HG02571 (cell line): Measurements from ENCODE around the gene PDHX.
"Not testable (repeated sequence)": the region's sequence is repeated elsewhere in the genome, so short reads cannot be mapped to it uniquely, and the experiment has no call there.

Experiments
- ATAC-seq: cut with Tn5 transposase; IDR thresholded peaks from one replicate; pipeline ENCODE4 v1.9.1; 2021; ENCODE audit warnings: mild to moderate bottlenecking, moderate library complexity; ENCODE audit not compliant: unreplicated experiment

PDHX gene

DNA sequence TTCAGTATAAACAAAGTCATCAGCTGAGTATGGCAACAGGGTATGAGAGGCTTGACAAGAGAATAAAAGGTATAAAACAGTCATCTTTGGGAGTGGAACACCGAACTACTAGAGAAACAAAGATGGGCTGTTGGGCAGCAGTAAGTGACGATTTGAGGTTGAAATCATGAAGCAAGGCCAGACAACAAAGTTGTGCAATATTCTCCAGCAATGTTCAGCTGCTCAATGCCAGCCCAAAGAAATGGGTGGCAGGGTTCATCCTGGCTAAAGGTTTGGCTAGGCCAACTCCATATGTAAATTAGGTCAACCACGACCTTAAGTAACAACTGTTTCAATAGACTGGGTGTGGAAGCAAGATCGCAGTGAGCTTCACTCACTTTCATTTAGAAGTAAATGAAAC is 6.5 kb upstream of the PDHX start:
- no peak for ATAC-seq

DNA sequence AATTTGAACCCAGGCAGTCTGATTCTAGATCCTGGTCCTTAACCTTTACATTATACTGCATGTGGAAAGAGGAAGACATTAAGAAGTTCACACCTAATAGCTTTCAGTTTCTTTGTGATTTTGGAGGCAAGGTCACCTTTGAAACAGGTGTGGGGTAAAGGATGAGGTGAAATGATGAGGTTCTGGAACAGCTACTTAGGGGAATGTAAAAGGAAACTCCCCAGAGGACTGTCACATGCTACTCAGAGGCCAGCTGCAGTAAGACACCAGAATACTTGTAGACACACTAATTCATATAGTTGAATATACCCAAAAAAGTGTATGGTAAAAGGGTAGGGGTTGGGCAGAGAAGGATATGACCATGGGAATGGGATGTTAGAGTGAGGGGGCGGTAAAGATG is 5.6 kb upstream of the PDHX start:
- ATAC-seq: no peak

DNA sequence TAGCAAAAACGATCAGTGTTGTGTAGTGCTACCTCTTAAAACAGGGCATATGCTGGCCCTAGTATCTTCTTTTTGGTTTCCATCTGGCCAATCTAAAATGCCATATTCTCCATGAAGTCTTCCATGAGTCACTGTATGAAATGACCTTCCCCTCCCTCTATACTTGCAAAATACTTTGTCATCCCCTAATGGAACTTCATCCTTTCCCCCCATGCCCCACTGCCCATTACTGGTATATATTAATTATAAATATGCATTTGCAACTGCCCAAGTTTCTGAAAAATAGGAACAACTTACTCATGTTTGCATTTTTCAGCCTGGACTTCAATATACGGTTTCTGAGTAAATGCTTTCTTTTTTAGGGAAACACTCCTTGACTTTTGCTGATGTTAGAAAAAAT is 4.7 kb upstream of the PDHX start:
- ATAC-seq: no peak

DNA sequence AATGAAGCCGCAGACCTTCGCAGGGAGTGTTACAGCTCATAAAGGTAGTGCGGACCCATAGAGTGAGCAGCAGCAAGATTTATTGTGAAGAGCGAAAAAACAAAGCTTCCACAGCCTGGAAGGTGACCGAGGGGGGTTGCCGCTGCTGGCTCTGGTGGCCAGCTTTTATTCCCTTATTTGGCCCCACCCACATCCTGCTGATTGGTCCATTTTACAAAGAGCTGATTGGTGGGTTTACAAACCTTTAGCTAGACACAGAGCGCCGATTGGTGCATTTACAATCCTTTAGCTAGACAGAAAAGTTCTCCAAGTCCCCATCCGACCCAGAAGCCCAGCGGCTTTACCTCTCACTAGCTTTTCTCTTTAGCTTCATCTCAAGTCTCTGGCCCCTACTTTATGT is 2.9 kb upstream of the PDHX start:
- ATAC-seq: not testable (repeated sequence)

DNA sequence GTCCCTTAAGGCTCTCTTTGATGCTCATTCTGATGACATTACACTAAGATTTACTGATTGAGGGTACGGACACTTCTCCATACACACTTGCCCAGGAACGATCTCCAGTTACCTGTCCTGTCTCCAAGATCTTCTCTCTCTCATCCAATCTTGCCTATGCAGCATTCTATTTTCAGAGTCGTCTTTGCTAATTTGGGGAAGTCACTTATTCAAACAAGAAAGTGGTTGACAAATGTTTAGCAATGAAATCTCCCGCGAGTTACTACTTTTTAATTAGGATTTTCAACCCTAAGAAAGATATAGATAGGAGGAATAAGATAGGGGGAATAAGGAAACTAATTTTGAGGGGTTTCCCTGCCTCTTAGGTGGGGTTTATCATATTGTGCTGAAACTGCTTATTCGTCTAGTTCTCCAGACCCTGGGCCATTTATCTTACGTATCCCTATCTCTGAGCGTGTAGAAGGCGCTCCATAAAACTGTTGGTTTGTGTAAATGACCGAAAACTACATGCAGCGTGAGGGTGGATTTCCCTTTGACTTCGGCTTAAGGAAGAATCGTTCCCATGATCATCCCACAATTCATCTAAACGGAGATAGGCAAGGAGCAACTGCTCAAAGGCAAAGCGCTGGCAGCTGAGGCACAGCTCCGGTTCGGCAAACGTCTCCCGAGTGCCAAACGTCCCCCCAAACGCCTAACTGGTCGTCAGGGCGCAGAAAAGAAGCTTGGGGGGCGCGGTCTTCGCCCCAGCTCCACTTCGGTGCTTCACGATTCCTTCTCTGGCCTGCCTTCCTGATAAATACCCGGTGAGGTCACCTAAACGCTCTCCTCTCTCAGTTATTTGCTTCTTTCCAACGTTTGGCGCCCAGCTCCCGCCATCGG is 1.0 kb upstream of the PDHX start:
- peak; percentile 2 for ATAC-seq

DNA sequence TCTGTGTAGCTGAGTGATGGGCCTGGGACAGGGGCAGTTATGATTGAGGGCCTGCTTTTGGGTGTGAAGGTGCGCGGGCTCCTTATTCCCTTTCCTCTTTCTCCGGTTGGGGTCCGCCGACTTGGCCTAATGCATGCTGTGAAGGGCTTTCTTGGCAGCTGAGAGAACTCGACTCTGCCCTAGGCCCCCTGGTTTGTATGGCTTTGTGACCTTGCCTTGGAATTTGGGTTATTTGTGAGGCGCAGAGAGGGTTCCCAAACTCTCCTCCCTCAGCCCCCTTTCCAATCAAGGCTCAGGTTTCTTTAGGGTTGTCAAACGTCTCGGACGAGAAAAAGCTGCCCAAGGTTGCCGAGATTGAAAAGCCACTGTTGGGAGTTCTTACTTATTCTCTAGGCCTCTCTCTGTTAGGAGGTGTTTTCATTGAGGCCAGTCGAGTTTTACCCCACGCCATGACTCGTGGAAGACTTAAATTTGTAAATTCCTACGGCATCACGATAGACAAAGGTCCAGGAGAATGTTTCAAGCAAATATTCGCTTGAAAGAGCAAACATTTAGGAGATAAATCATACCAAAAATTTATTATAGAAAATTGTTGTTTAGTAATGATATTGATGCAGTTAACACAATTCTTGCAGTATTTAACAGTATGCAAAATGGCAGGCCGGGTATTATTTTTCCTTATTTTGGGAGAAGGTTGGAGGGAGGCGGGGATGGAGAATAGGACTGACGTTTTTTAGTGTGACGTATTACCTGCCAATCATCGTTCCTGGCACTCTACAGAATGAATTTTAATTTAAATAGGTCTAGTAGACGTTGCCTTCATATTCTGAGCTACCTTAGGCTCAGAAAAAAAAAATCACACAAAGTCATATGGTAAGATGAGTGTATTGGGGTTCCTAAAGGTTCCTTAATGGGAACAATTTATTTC is 689 bp downstream of the PDHX start:
- no peak for ATAC-seq

DNA sequence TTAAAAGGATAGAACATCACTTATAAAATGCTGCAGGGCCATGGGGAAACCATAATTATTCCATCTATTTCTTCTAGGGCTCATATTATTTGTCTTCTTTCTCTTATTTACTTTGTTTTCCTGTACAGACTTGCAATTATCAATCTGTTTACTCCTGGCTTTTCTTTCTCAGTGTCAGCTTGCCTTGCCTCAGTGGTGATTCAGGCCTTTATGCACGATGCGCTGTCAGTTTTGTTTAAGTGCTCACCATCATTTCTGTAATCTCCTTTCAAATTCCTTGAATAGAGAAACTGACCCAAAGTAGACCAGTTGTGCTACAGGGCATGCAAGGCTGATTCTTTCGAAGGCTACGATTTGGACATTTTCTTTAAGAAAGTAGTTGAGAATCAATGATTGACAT is 4.7 kb downstream of the PDHX start:
- ATAC-seq: no peak

DNA sequence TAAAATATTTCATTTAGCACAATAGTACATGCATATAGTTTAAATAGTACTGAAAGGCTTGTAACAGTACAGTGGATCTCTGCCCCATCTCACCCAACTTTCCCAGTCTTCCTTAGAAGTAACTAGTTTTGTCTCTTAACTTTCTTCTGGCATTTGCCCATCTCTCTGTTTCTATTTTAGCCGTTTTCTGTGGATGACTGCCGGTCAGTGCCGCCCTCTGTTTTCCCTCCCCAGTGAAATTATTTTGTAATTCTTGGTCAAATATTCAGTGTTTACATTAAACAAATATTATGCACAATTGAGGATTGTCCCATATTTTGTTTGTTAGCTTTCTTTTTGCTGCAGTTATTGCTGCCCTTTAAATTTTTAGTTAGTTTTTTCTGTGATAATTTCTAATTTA is 8.3 kb downstream of the PDHX start:
- no peak for ATAC-seq

DNA sequence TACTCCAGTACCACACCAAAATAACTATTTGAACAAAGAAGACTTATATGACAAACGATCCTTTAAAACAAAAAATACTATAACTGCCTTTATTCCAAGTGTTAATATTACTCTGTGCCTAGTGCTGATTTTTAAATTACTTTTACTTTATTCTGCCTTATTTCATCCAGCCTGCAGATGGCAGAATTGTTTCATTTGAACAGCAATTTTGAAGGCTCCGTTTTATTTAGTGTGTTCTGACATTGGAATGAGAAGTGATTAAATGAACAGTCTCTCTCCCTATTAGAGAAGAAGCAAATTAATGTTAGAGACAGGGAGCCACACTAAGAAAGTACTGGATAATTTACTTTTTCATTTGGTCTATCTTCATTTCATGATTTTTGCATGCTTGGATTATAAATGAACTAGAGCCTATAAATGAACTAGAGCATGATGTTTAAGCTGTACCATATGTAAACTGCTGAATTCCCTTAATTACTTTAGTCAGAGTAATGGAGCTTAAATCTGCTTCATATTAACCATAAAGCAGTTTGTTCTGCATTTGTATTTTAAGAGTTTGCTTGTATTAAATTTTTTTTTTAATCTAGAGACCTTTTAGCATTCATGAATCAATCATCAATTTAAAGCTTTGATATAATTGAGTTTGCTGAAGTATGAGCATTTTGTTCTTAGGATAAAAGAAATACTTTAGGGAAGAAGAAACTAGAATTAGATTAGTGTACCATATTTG is 9.8 kb downstream of the PDHX start:
- no peak for ATAC-seq

DNA sequence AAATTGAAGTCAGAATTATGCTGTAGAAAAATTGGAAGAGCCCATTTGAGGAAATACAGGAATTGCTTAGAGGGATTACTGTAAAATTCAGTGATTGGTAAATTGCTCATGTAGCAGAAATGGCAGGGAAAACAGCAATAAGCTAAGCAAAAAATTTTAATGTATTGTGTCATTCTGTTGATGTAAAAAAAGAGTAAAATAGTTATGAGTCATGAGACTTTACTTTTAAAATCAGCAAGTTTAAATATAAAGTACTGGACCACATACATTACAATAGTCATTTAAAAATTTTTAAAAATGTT is 10.4 kb downstream of the PDHX start:
- no peak for ATAC-seq

DNA sequence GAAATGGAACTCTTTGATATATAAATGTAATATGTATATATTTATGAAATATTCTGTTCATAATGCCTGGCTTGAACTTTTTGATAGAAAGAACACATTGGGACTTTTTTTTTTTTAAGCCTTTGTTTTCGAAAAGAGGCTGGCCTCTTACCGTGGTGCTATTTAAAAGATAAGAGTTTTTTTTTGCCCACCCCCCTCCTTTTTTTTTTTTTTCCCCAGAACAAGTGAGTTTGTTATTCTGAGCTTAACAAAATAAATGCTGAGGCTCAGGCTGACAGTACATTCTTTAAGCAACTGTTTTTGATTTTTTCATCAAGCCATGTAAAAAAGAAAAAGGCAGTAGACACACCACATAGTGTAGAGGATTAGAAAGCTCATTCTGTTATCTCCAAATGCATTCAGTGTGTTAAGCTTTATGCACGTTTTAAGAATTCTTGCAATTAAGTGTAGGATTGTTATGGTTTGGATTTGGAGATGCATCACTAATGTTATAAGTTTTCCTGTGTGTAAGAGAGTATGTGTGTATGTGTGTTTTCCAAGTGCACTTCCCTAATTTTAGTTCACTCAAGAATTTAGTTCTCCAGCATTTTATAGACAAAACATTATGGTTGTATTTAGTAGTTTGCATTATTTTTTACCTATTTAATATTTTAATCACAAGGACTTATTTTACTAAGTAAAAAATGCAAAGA is 12.0 kb downstream of the PDHX start:
- ATAC-seq: no peak

DNA sequence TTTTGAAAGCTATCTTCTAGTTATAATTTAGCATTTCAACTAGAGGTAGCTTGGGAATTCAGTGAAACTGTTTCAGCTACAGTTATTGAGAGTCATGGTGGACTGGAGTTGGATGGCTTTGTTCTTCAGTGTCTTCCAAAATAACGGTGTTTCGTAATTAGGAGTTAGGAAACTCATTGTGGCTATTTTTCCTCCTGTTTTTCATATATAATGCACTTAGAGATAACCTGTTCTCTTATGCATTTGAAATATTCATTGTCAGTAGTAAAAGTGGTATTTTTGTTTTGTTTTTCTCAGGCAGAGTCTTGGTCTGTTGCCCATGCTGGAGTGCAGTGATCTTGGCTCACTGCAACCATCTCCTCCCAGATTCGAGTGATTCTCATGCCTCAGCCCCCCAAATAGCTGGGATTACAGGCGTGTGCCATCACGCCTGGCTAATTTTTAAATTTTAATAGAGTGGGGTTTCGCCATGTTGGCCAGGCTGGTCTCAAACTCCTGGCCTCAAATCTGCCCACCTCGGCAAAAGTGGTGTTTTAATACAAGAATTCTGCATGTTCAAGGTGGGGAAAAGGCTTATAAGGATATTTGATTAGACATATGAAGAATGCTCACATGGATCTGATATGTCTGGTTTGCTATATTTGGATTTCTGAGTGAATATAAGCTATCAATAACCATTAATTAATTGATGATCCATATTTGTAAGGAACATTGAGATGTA is 12.7 kb downstream of the PDHX start:
- no peak for ATAC-seq

DNA sequence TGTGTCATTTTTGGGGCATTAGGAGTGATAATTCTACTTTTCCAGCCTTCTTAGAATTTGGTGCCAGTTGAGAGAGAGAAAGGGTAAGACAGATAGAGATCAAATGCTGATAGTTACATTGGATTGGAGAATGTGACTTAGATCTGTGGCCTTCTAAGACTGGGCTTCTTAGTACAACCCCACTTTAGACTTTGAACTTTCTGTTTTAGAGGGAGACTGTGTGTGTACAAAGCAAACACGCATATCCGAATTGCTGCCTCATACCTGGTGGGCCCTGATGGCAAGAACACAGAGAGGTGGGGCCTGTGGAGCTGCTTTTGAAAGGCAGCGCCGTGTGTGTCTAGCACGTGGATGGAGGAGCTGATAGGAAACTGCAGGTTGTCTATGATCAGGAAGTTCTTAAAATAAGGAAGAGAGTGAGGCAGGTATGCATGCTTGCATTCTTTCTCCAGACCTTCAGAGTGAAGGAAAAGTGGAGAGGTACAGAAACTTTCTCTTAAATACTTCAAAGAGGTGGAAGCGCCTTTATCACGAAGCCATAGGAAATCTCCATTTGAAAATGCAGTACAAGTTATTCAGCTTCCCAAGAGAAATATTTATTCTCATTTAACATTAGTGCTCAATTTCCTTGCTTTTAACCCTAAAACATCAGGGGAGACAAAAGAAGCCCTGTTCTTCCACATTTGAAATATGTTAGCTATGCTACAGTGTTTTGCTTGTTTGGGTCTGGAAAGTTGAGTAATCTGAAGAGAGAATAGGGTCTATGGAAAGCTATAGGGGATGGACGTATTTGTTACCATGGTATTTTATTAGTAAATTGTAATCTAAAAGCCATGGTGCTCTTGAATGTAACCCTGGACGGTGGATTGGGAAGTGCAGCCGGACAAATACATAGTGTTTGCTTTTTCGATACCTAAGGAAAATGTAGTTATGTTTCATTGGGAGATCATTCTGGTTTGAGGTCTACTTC is 13.7 kb downstream of the PDHX start:
- no peak for ATAC-seq

DNA sequence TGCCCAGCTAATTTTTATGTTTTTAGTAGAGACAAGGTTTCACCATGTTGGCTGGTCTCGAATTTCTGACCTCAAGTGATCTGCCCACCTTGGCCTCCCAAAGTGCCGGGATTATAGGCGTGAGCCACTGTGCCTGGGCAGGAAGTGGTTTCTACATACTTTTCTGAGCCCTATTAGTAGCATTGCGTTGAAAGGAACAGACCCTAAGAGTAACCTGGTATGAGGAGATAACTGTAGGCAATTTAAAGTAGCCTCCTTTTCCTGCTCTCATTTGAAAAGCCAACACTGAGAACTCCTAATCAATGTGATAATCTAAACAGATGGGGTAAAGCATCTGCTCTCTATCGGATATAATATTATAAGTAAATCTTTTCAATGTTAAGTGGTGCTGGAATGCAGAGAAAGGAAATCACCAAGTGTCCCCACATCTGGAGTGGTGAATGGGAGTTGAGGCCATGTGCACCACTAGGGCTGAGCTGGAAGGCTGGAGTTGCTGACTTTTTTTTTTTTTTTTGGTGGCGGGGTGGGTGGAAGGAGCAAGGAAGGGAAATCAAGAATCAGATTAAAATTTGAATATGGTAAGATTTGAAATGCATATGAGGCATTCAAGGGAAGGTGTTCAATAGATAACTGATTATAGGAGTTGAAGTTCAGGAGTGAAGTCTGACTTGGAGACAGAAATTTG is 20.7 kb downstream of the PDHX start:
- ATAC-seq: no peak

DNA sequence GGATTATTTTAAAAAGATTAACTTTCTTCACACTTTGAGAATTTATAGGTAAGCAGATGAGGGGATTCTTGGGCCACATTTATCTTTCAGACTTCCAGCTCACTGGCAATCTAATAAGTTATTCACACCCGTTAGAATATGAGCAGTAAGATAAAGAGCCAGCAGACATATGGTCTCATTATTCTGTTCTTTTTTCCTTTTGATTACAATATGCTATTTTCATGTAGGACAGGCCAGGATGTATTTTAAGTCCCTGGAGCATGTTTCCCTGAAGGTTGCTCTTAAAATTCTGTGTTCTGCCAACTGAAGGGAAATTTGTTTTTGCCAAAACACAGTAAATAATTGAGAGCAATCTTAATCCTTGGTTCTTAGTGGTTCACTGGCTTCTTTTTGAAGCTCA is 22.2 kb downstream of the PDHX start:
- ATAC-seq: no peak

DNA sequence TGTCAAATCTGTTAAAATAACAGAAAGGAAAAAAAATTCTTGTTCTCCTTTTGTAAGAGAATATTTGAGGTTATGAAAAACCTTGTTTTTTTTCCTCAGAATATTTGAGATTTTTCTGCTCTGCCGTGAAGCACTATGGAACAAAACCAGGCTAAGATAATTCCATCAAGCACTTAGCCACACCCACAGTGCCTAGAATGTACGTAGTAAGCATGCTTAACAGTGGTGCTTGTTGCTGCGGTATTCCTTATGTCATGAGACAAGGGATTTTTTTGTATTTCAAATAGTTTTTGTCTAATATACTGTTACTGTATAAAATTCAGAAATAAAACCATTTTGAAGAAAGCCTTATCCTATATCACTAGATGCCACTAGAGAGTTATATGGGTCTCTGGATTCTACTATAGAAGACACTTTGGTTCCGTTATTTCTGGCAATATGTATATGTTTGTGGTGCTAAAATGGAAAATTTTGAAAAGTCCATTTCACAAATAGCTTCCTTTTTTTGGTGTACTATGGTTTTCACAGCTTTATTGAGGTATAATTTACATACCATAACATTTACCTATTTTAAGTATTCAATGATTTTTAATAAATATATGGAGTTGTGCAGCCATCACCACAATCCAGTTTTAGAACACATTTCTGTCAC is 23.7 kb downstream of the PDHX start:
- no peak for ATAC-seq

DNA sequence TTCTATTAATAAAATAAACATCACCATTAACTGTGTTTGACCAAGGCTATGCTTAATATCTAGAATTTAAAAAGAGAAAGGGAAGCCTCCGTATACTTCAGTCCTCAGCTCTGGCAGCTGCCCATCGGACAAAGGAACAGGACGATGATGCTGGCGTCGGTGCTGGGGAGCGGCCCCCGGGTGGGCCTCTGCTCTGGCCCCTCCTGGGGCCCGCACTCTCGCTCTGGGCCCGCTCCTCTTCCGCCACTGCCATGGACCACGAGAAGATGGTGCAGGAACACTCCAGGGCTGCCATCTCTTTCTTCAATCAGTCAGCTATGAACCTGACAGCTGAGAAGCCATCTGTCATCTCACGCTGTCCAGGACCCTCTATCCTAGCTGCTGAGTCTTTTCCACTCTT is 25.3 kb downstream of the PDHX start:
- ATAC-seq: no peak

DNA sequence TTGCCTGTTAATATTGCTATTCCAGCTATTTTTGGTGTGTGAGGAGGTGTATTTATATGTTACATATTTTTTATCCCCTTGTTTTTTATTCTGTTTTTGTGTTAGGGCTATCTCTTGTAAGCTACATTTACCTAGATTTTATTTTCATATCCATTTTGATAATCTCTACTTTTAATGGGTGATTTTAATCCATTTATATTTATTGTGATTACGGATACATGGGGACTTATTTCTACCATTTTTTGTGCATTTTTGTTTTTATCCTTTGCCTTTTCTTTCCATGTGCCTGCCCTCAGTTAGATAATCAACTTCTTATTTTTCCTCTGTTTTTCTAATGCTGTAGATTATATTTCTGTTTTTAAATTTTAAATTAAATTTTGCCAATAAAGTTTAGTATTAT is 28.3 kb downstream of the PDHX start:
- ATAC-seq: no peak
